GM12878 (cell line): ENCODE data around the gene ARHGEF11. TPM values are rescaled to one million over a fixed set of nuclear protein-coding genes. Genes with fewer than 3 reads are reported as not detected.

Source experiments
- ATAC-seq: fragments of 200-7000 bp; cut with Tn5 transposase; 3 replicates; pipeline ENCODE4 v1.9.1; 2020; ENCODE audit warnings: mild to moderate bottlenecking, moderate library complexity
- BruUV-seq: library from RNA; stranded (reverse); fragments of 400-500 nt; replicated peaks from 2 replicates; lab custom pipeline; 2021; lab: Mats Ljungman, UMichigan
- CTCF ChIA-PET: fragments of 300-600 bp; sonication (Branson Sonifier 250); formaldehyde crosslinking; extraction: SDS; loops from one replicate; lab custom pipeline; 2021; ENCODE audit warnings: inconsistent platforms; lab: Yijun Ruan, JAX
- POLR2A ChIA-PET: fragments of 350-600 bp; formaldehyde crosslinking; extraction: SDS; loops from one replicate; lab custom pipeline; 2021; ENCODE audit warnings: inconsistent platforms; lab: Charles Lee
- RAD21 ChIA-PET: fragments of 300-600 bp; sonication (Branson Sonifier 250); formaldehyde crosslinking; loops from one replicate; lab custom pipeline; 2023; ENCODE audit warnings: antibody characterized with exemption; ENCODE audit not compliant: unreplicated experiment; lab: Charles Lee
- SMC1A ChIA-PET: fragments of 300-600 bp; sonication (Branson Sonifier 250); formaldehyde crosslinking; loops from one replicate; lab custom pipeline; 2023; ENCODE audit not compliant: unreplicated experiment, uncharacterized antibody; lab: Charles Lee
- DNase-seq: peaks from one replicate; pipeline ENCODE4 v3.0.0-alpha.2; 2011; ENCODE audit warnings: low read depth, low spot score
- FAIRE-seq: peaks from 3 replicates; lab custom pipeline; 2011; peaks lifted over from hg19 to GRCh38; lab: Jason Lieb, UNC
- H2AFZ ChIP-seq: 2 replicates; pipeline ENCODE4 v1.6.0; 2011; ENCODE audit warnings: low read depth, low read length, control low read depth; ENCODE audit not compliant: control insufficient read depth
- H3K27ac ChIP-seq: 2 replicates; pipeline ENCODE4 v1.5.1; 2011; ENCODE audit warnings: control low read depth; ENCODE audit not compliant: control insufficient read depth, insufficient read depth
- H3K27me3 ChIP-seq, 2 experiments: replicated peaks in 1 of 2; 2 replicates each; pipeline versions ENCODE4 v1.6.0 to v1.6.1; 2011; ENCODE audit warnings: low read length in 1 of 2; ENCODE audit not compliant: control insufficient read depth in 2 of 2, insufficient read depth in 2 of 2
- H3K36me3 ChIP-seq, 2 experiments: 2 replicates each; pipeline ENCODE4 v1.5.1; 2011; ENCODE audit warnings: low read length in 1 of 2; ENCODE audit not compliant: control insufficient read depth in 2 of 2, insufficient read depth in 2 of 2
- H3K4me1 ChIP-seq: 2 replicates; pipeline ENCODE4 v1.6.1; 2011; ENCODE audit warnings: mild to moderate bottlenecking, low read length, moderate library complexity, mixed read lengths; ENCODE audit not compliant: control insufficient read depth, insufficient read depth
- H3K4me2 ChIP-seq: 2 replicates; pipeline ENCODE4 v1.6.0; 2011; ENCODE audit warnings: control low read depth; ENCODE audit not compliant: control insufficient read depth, insufficient read depth
- H3K4me3 ChIP-seq: fragments of 200-600 bp; sonication (generic); 2 replicates; pipeline ENCODE4 v1.5.1; 2016
- H3K79me2 ChIP-seq: 2 replicates; pipeline ENCODE4 v1.6.0; 2011; ENCODE audit warnings: low read length; ENCODE audit not compliant: control insufficient read depth, insufficient read depth
- H3K9ac ChIP-seq: 2 replicates; pipeline ENCODE4 v1.8.0; 2011; ENCODE audit warnings: low read length, control low read depth, mixed read lengths; ENCODE audit not compliant: control insufficient read depth, insufficient read depth
- H3K9me3 ChIP-seq: replicated peaks from 3 replicates; pipeline ENCODE4 v1.5.1; 2011; ENCODE audit warnings: mild to moderate bottlenecking, low read length; ENCODE audit not compliant: control insufficient read depth, insufficient read depth
- H4K20me1 ChIP-seq: 2 replicates; pipeline ENCODE4 v1.6.0; 2011; ENCODE audit not compliant: control insufficient read depth, insufficient read depth
- ATF2 ChIP-seq: IDR thresholded peaks from 2 replicates; pipeline ENCODE4 v1.6.1; 2012; ENCODE audit warnings: low read length, inconsistent platforms
- BACH1 ChIP-seq: fragments of 450-650 bp; IDR thresholded peaks from 2 replicates; pipeline ENCODE4 v1.6.1; 2017; ENCODE audit warnings: mild to moderate bottlenecking, borderline replicate concordance
- E2F4 ChIP-seq: IDR thresholded peaks from 2 replicates; pipeline ENCODE4 v1.6.1; 2012; ENCODE audit warnings: low read depth, low read length, improper control_type of control experiment
- E2F8 ChIP-seq: fragments of 450-650 bp; IDR thresholded peaks from 2 replicates; pipeline ENCODE4 v1.6.1; 2018; ENCODE audit warnings: mild to moderate bottlenecking, low read depth, moderate library complexity; ENCODE audit not compliant: partially characterized antibody
- GATAD2B ChIP-seq: fragments of 450-650 bp; conservative IDR thresholded peaks from 2 replicates; pipeline ENCODE4 v1.6.1; 2017; ENCODE audit warnings: low read depth, mild to moderate bottlenecking, moderate library complexity
- HDGF ChIP-seq: fragments of 450-650 bp; IDR thresholded peaks from 2 replicates; pipeline ENCODE4 v1.6.1; 2016; ENCODE audit warnings: antibody characterized with exemption
- MEF2B ChIP-seq: fragments of 450-650 bp; IDR thresholded peaks from 2 replicates; pipeline ENCODE4 v1.6.1; 2018; ENCODE audit warnings: mild to moderate bottlenecking, moderate library complexity; ENCODE audit not compliant: partially characterized antibody, poor library complexity, severe bottlenecking
- MTA3 ChIP-seq: IDR thresholded peaks from 2 replicates; pipeline ENCODE4 v1.6.1; 2012; ENCODE audit warnings: low read length, inconsistent platforms, borderline replicate concordance
- RAD21 ChIP-seq: IDR thresholded peaks from 2 replicates; pipeline ENCODE4 v1.6.1; 2011; ENCODE audit warnings: mild to moderate bottlenecking, low read depth, low read length, moderate library complexity; ENCODE audit not compliant: insufficient read depth
- SKIL ChIP-seq: fragments of 450-650 bp; IDR thresholded peaks from 2 replicates; pipeline ENCODE4 v1.6.1; 2017; ENCODE audit warnings: mild to moderate bottlenecking, low read depth, inconsistent platforms; ENCODE audit not compliant: poor library complexity, severe bottlenecking
- ZBTB4 ChIP-seq: fragments of 450-650 bp; formaldehyde crosslinking; IDR thresholded peaks from 2 replicates; pipeline ENCODE4 v1.4.0; 2022; ENCODE audit warnings: mild to moderate bottlenecking, moderate library complexity
- WGBS: methylation state at CpG from one replicate; pipeline ENCODE4 v1.1.6; 2016; ENCODE audit warnings: low lambda C conversion rate; ENCODE audit not compliant: insufficient replicate concordance, insufficient coverage; ENCODE audit errors: missing lambda C conversion rate; 5-methylcytosine and 5-hydroxymethylcytosine counted together
- in situ Hi-C: fragments of 300-500 bp; cut with MboI; formaldehyde crosslinking; loops from 9 replicates; pipeline ENCODE4 v1.14.3; 2018; ENCODE audit warnings: mixed read lengths
- intact Hi-C: fragments of 100-400 bp; cut with micrococcal nuclease; formaldehyde crosslinking; loops from one replicate; pipeline ENCODE4 v1.14.2; 2022; ENCODE audit not compliant: unreplicated experiment
- polyA plus RNA-seq, 11 experiments: library from polyadenylated mRNA; depleted of rRNA in 4 of 11; unstranded in 6 of 11; stranded (reverse) in 5 of 11; fragments of >200 nt; fragmentation: Nextera tagmentation in 4 of 11; fragmentation: Illumina TruSeq in 1 of 11; extraction: Ambion mirVana in 4 of 11; extraction: Trizol in 1 of 11; gene quantifications; 1 replicate in 1 of 11; 2 replicates in 10 of 11; pipeline versions ENCODE4 v1.2.1 to v1.2.3, GENCODE V29; 2011 to 2016; ENCODE audit warnings: inconsistent platforms in 2 of 11, missing spikeins in 2 of 11, low read depth in 1 of 11
- total RNA-seq, 4 experiments: library from RNA; depleted of rRNA in 3 of 4; stranded (reverse); fragments of >200 nt in 3 of 4; fragmentation: Illumina TruSeq in 1 of 4; extraction: Trizol in 1 of 4; gene quantifications; 2 replicates each; pipeline versions ENCODE4 v1.2.1 to v1.2.3, GENCODE V29; 2013 to 2021

The ARHGEF11 gene
- total and polyA plus RNA-seq, 10 of the 15 experiments (the other 5 are each of a cell fraction or from before 2014, with no cell fraction given) = 0.05 to 12.7 (median 1.8) TPM

- no peaks in the 10 kb centered on the region for H3K4me1 ChIP-seq
- no peak overlapping the region for H3K4me2 ChIP-seq
- H3K4me3 ChIP-seq = no peak overlapping the region
- CTCF ChIA-PET = interaction anchor here (0.9 kb wide), 1 partner anchor 13 kb away, joined by 3 read pairs; no protein-coding TSS in a partner anchor
- intact Hi-C loops (no loop called here), in situ Hi-C loops (no loop called here)
- RAD21 ChIA-PET = no interaction called here
- BruUV-seq = no TSS peak
- no peak overlapping the region for H3K27ac ChIP-seq
- H3K79me2 ChIP-seq = no peaks in the 10 kb centered on the region
- H3K36me3 ChIP-seq = no peaks in the 10 kb centered on the region
- ATAC-seq (no peak), FAIRE-seq (no peak), DNase-seq (no peak)
- no peak overlapping the region for H3K9ac ChIP-seq
- peaks cover 5 to 15% of the 10 kb centered on the region in 2 experiments for H3K27me3 ChIP-seq
- SMC1A ChIA-PET = interaction anchor here (1.1 kb wide), 1 partner anchor 129 kb away, joined by 3 read pairs; no protein-coding TSS in a partner anchor
- 44% methylated on average over 14 of the region's 14 CpGs for WGBS
- POLR2A ChIA-PET = no interaction called here
- H4K20me1 ChIP-seq = no peaks in the 10 kb centered on the region
- H3K9me3 ChIP-seq = no peaks in the 10 kb centered on the region
- no peak overlapping the region for H2AFZ ChIP-seq
- no peak for TF ChIP-seq GATAD2B
- no peak for TF ChIP-seq MTA3
- no peak for TF ChIP-seq E2F4
- no peak for TF ChIP-seq BACH1
- no peak for TF ChIP-seq RAD21
- no peak for TF ChIP-seq E2F8
- no peak for TF ChIP-seq ZBTB4 (CRISPR knock-in tag)
- TF ChIP-seq ATF2 = no peak
- no peak for TF ChIP-seq SKIL
- no peak for TF ChIP-seq MEF2B
- TF ChIP-seq HDGF = no peak
These were observed 148.3 kb downstream of the ARHGEF11 start for GRCh38 chr1:156897078-156897825.
